Chondrocyte (in vitro differentiated cells): ENCODE results near the gene CBY1. TPM values are rescaled to one million over a fixed set of nuclear protein-coding genes. Genes with fewer than 3 reads are reported as not detected.
A peak's percentile ranks its signal among the peaks of the same experiment; 100 is the strongest.

Source experiments
- DNase-seq: peaks from one replicate; pipeline ENCODE4 v3.0.0; 2021; ENCODE audit warnings: mixed read lengths, low spot score
- H3K27ac Mint-ChIP-seq: one replicate; pipeline ENCODE4 v1.8.0; 2021; ENCODE audit warnings: mild to moderate bottlenecking, moderate library complexity, mixed read lengths; ENCODE audit not compliant: unreplicated experiment
- H3K27me3 Mint-ChIP-seq: 2 replicates; pipeline ENCODE4 v1.8.0; 2021; ENCODE audit warnings: low read depth, mixed read lengths
- H3K36me3 Mint-ChIP-seq: 2 replicates; pipeline ENCODE4 v1.8.0; 2021; ENCODE audit warnings: low read depth, mixed read lengths
- H3K4me1 Mint-ChIP-seq: 2 replicates; pipeline ENCODE4 v1.8.0; 2021; ENCODE audit warnings: low read depth, mild to moderate bottlenecking, mixed read lengths
- H3K4me3 Mint-ChIP-seq: one replicate; pipeline ENCODE4 v1.8.0; 2021; ENCODE audit warnings: mild to moderate bottlenecking, moderate library complexity, mixed read lengths; ENCODE audit not compliant: unreplicated experiment
- H3K9me3 Mint-ChIP-seq: 2 replicates; pipeline ENCODE4 v1.8.0; 2021; ENCODE audit warnings: low read depth, mixed read lengths
- CTCF ChIP-seq: fragments of 200-600 bp; sonication (generic); IDR thresholded peaks from 2 replicates; pipeline ENCODE4 v1.5.0; 2021; ENCODE audit warnings: antibody characterized with exemption, mild to moderate bottlenecking, moderate library complexity
- total RNA-seq: library from RNA; stranded (reverse); gene quantifications from 3 replicates; pipeline ENCODE4 v1.2.1, GENCODE V29; 2021

Gene CBY1
- total RNA-seq, 1 donor from 2014 or later, result 29.9 TPM

- DNase-seq, result no peak
- Mint-ChIP-seq H3K4me1 (peaks cover 47% of the 10 kb centered on the region), H3K36me3 (no peaks in the 10 kb centered on the region), H3K9me3 (no peaks in the 10 kb centered on the region), H3K27me3 (no peaks in the 10 kb centered on the region), H3K27ac (peak overlapping the region; percentile 97), H3K4me3 (no peak overlapping the region)
- TF ChIP-seq CTCF, result no peak
Observed at GRCh38 chr22:38707984-38708383, 51.5 kb downstream of the CBY1 start.

- H3K27ac Mint-ChIP-seq, result no peak overlapping the region
- no peak for DNase-seq
- H3K27me3 Mint-ChIP-seq, result no peaks in the 10 kb centered on the region
- H3K4me3 Mint-ChIP-seq, result no peak overlapping the region
- no peak for TF ChIP-seq CTCF
- H3K4me1 Mint-ChIP-seq, result peaks cover 56% of the 10 kb centered on the region
- no peaks in the 10 kb centered on the region for H3K9me3 Mint-ChIP-seq
- H3K36me3 Mint-ChIP-seq, result peaks cover 3% of the 10 kb centered on the region
Observed at GRCh38 chr22:38709306-38709705, 52.9 kb downstream of the CBY1 start.

DNA sequence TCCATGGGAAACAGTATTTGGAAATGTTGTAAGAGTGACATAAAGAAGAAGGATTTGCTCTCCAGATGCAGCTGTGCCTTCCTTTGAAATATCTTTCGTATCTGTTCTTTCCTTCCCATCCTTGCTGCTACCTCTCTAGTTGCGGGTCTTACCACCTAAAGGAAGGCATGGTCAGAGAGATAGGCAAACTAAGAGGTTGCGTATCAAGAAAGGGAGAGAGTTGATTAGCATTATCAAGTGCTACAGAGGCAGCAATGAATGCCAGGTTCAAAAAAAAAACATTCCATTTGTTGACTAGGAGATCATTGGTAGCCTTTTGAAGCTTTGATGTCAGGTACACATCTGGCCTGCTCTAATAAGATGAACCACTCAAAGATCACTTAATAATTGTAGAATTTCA lies 53.9 kb downstream of the CBY1 start:
- Mint-ChIP-seq H3K27me3 (no peaks in the 10 kb centered on the region), H3K4me3 (no peak overlapping the region), H3K27ac (no peak overlapping the region), H3K4me1 (peaks cover 58% of the 10 kb centered on the region), H3K36me3 (peaks cover 3% of the 10 kb centered on the region), H3K9me3 (no peaks in the 10 kb centered on the region)
- TF ChIP-seq CTCF, result no peak
- DNase-seq, result no peak

DNA sequence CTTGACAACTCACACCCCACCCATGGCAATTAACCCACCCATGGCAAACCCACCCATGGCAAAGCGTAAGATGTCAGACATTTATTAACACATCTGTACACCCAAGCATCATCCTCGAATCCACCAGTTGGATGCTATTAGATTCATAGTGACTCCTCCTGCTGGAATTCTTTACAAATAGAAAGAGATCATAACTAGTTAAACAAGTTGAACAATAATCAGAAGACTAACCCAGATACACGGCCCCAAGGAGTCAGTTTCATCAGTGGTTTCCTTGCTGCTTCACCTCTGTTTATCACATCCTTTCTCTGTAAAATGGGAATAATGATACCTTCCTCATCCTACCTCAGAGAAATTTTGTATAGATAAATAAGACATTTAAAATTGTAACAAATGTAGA lies 54.4 kb downstream of the CBY1 start:
- DNase-seq, result no peak
- Mint-ChIP-seq H3K36me3 (peaks cover 3% of the 10 kb centered on the region), H3K9me3 (no peaks in the 10 kb centered on the region), H3K27me3 (no peaks in the 10 kb centered on the region), H3K27ac (no peak overlapping the region), H3K4me3 (no peak overlapping the region), H3K4me1 (peaks cover 60% of the 10 kb centered on the region)
- TF ChIP-seq CTCF, result no peak

DNA sequence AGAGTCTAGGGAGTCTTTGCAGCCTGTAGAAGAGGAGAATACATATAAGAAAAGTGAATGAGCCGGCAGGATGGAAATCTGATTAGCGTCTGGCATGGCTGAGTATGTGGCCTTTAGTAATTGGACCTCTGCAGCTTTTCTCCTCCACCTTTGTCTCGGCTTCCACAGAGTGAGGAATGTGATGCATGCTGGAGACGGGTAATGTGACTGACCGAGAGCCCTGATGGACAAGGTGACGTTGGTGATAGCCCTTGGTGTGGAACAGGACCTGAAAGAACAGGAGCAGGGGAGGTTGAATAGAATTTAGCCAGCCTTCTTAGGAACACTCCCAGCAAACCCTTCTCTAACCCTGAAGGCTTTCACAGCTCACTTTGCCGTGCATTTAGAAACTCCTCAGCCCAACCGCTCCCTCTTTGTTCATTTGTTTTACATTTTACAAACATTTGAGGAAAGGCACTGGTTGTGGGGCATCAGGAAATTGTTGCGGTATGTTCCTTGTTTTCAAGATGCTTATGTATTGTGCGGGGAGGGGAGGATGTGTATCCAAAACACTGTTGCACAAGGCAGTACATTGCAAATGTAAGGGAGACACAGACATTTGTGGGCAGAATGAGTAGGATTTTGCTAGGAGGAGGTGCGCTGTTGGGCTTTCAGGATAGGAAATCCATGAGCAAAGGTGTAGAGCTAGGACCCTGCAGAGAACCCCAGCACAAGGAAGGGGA lies 56.2 kb downstream of the CBY1 start:
- H3K9me3 Mint-ChIP-seq, result no peaks in the 10 kb centered on the region

More for the DNA sequence above, 56.2 kb downstream of the CBY1 start:
- Mint-ChIP-seq H3K27me3 (no peaks in the 10 kb centered on the region), H3K4me3 (no peak overlapping the region), H3K27ac (peak overlapping the region; percentile 29), H3K4me1 (peaks cover 62% of the 10 kb centered on the region), H3K36me3 (peaks cover 8% of the 10 kb centered on the region)
- no peak for DNase-seq
- TF ChIP-seq CTCF, result no peak
